Activated CD4-positive, alpha-beta T cell treated with anti-CD3 and anti-CD28 coated beads, Interleukin-2, amount 10 ng/mL, durations not matched to agents 24 days and 14 days (primary cell): Measurements from ENCODE around the gene RNF111. TPM values are rescaled to one million over a fixed set of nuclear protein-coding genes. Genes with fewer than 3 reads are reported as not detected.

ENCODE experiments used
- DNase-seq: peaks from one replicate; pipeline ENCODE4 v3.0.0; 2022
- H3K27ac Mint-ChIP-seq: one replicate; pipeline ENCODE4 v1.8.0; 2022; ENCODE audit warnings: mild to moderate bottlenecking, mixed read lengths
- H3K27me3 Mint-ChIP-seq: one replicate; pipeline ENCODE4 v1.8.0; 2022; ENCODE audit warnings: mixed read lengths
- H3K36me3 Mint-ChIP-seq: one replicate; pipeline ENCODE4 v1.8.0; 2022; ENCODE audit warnings: low read depth, mild to moderate bottlenecking, mixed read lengths
- H3K4me1 Mint-ChIP-seq: one replicate; pipeline ENCODE4 v1.8.0; 2021; ENCODE audit warnings: mixed read lengths
- H3K4me3 Mint-ChIP-seq: one replicate; pipeline ENCODE4 v1.8.0; 2022; ENCODE audit warnings: mild to moderate bottlenecking, moderate library complexity, mixed read lengths
- H3K9me3 Mint-ChIP-seq: one replicate; pipeline ENCODE4 v1.8.0; 2021; ENCODE audit warnings: mixed read lengths
- intact Hi-C: fragments of 100-400 bp; cut with micrococcal nuclease; formaldehyde crosslinking; loops from one replicate; pipeline ENCODE4 v1.15.1; 2023
- total RNA-seq: library from RNA; stranded (reverse); gene quantifications from 2 replicates; pipeline ENCODE4 v1.2.3, GENCODE V29; 2022

Gene RNF111
- total RNA-seq, 1 donor from 2014 or later = 32.9 TPM

DNA sequence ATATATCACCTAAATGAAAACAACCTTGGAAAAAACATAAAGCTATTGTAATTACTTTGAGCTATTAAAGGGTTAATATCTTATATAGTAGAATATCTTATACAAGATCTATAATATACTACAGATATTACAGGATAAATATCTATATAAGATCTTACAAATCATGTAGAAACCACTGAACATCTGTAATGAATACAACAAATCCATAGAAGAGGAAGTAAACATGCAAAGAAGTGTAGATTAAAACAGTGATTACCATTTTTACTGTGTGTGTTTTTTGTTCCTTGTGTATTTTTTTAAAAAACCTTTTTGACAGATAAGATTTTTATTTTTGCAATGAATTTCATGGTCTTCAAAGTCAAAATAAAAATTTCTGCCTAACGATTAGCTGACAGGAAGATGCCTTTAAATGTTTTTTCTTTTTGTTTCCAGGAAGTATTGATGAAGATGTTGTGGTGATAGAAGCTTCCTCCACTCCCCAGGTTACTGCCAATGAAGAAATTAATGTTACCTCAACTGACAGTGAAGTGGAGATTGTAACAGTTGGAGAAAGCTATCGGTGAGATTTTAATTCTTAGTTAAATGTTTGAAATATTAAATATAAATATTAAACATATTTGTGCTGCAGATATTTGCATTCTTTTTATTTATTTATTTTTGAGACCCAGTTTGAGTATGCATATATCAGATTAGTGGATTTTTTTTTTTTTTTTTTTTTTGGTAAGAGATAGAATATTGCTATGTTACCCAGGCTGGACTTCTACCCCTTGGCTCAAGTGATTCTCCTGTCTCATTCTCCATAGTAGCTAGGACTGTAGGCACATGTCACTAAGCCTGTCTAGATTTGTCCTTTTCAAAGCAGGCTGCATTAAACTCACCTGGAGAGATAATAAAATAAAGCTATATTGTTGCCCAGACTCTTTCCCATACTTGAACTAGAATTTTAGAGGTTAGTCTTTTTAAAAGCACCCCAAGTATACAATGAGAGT, 64.7 kb downstream of the RNF111 start:
- Mint-ChIP-seq H3K4me1 (peaks cover 19% of the 10 kb centered on the region), H3K27me3 (no peaks in the 10 kb centered on the region), H3K36me3 (peaks cover 49% of the 10 kb centered on the region), H3K27ac (peak overlapping the region; percentile 78), H3K9me3 (no peaks in the 10 kb centered on the region), H3K4me3 (peak overlapping the region; percentile 40)
- DNase-seq = peak; percentile 48
- intact Hi-C loops = no loop called here

GRCh38 chr15:59052915-59053407, 65.5 kb downstream of the RNF111 start:
- Mint-ChIP-seq H3K4me1 (peaks cover 19% of the 10 kb centered on the region), H3K27ac (no peak overlapping the region), H3K9me3 (no peaks in the 10 kb centered on the region), H3K27me3 (no peaks in the 10 kb centered on the region), H3K36me3 (peaks cover 52% of the 10 kb centered on the region), H3K4me3 (no peak overlapping the region)
- intact Hi-C loops = loop anchor here (1.0 kb wide), 1 partner anchor 21 kb away; no protein-coding TSS in a partner anchor
- no peak for DNase-seq

GRCh38 chr15:59053482-59053881, 66.0 kb downstream of the RNF111 start:
- Mint-ChIP-seq H3K27me3 (no peaks in the 10 kb centered on the region), H3K36me3 (peaks cover 51% of the 10 kb centered on the region), H3K4me1 (peaks cover 19% of the 10 kb centered on the region), H3K27ac (no peak overlapping the region), H3K4me3 (no peak overlapping the region), H3K9me3 (no peaks in the 10 kb centered on the region)
- intact Hi-C loops = loop anchor here (1.0 kb wide), 1 partner anchor 21 kb away; no protein-coding TSS in a partner anchor
- no peak for DNase-seq

- intact Hi-C loops = no loop called here
- no peak overlapping the region for H3K27ac Mint-ChIP-seq
- peaks cover 17% of the 10 kb centered on the region for H3K4me1 Mint-ChIP-seq
- H3K36me3 Mint-ChIP-seq = peaks cover 64% of the 10 kb centered on the region
- H3K27me3 Mint-ChIP-seq = no peaks in the 10 kb centered on the region
- no peak overlapping the region for H3K4me3 Mint-ChIP-seq
- H3K9me3 Mint-ChIP-seq = no peaks in the 10 kb centered on the region
- DNase-seq = no peak
Observed at GRCh38 chr15:59059076-59059597, 71.7 kb downstream of the RNF111 start.

- H3K4me1 Mint-ChIP-seq = peaks cover 13% of the 10 kb centered on the region
- H3K4me3 Mint-ChIP-seq = no peak overlapping the region
- DNase-seq = no peak
- H3K9me3 Mint-ChIP-seq = no peaks in the 10 kb centered on the region
- peaks cover 66% of the 10 kb centered on the region for H3K36me3 Mint-ChIP-seq
- intact Hi-C loops = no loop called here
- H3K27ac Mint-ChIP-seq = no peak overlapping the region
- no peaks in the 10 kb centered on the region for H3K27me3 Mint-ChIP-seq
Observed at GRCh38 chr15:59060348-59060747, 72.9 kb downstream of the RNF111 start.

GRCh38 chr15:59063042-59063441, 75.6 kb downstream of the RNF111 start:
- peak overlapping the region; percentile 54 for H3K27ac Mint-ChIP-seq
- no peak overlapping the region for H3K4me3 Mint-ChIP-seq
- no peaks in the 10 kb centered on the region for H3K27me3 Mint-ChIP-seq
- H3K4me1 Mint-ChIP-seq = peaks cover 16% of the 10 kb centered on the region
- peaks cover 72% of the 10 kb centered on the region for H3K36me3 Mint-ChIP-seq
- no peak for DNase-seq
- H3K9me3 Mint-ChIP-seq = no peaks in the 10 kb centered on the region
- intact Hi-C loops = no loop called here

DNA sequence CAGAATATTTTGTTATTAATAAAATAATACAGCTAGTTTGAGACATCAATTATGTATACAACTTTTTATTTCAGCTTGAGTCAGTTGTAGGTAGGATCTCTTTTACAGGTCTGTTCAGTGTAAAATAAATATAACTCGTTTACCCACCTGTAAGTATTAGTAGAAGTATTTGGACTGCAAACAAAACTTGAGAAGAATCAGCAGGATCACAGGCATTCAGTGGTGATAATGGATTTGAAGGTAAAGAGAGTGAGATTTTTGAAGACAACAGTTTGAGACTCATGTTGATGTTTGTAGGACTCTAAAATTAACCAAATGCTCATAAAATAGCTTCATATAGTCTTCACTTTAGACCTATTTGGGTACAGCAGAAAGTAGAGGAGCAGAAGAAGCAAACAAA, 82.0 kb downstream of the RNF111 start:
- peaks cover 79% of the 10 kb centered on the region for H3K36me3 Mint-ChIP-seq
- intact Hi-C loops = no loop called here
- H3K4me3 Mint-ChIP-seq = no peak overlapping the region
- DNase-seq = no peak
- H3K9me3 Mint-ChIP-seq = no peaks in the 10 kb centered on the region
- no peaks in the 10 kb centered on the region for H3K27me3 Mint-ChIP-seq
- H3K27ac Mint-ChIP-seq = no peak overlapping the region
- H3K4me1 Mint-ChIP-seq = peaks cover 10% of the 10 kb centered on the region

GRCh38 chr15:59074607-59075006, 87.1 kb downstream of the RNF111 start:
- H3K27ac Mint-ChIP-seq = peak overlapping the region; percentile 80
- H3K4me3 Mint-ChIP-seq = peak overlapping the region; percentile 18
- intact Hi-C loops = loop anchor here (1.0 to 5.0 kb wide), 3 partner anchors 21 to 95 kb away; no protein-coding TSS in a partner anchor
- peak; percentile 63 for DNase-seq
- H3K27me3 Mint-ChIP-seq = no peaks in the 10 kb centered on the region
- peaks cover 58% of the 10 kb centered on the region for H3K36me3 Mint-ChIP-seq
- peaks cover 11% of the 10 kb centered on the region for H3K4me1 Mint-ChIP-seq
- H3K9me3 Mint-ChIP-seq = no peaks in the 10 kb centered on the region

DNA sequence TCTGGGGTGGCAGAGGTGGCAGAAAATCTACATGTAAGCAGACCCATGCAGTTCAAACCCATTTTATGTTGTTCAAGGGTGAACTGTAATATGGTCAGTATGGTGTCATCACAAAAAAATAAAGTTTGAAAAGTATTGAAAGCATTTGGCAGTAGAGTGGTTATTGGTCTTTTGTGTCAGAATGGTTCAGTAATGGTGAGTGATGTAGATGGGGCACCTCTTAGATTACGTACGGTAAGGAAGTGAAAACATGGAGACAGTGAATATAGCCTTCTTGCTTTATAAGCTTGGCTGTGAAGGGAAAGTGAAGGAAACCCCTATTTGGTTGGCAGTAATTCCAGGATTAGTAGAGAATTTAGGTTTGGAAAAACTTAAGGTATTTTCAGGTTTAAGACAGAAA, 100.3 kb downstream of the RNF111 start:
- peak overlapping the region; percentile 4 for H3K27ac Mint-ChIP-seq

GRCh38 chr15:59094077-59094476, 106.6 kb downstream of the RNF111 start:
- no peaks in the 10 kb centered on the region for H3K9me3 Mint-ChIP-seq
- H3K4me1 Mint-ChIP-seq = peaks cover 5% of the 10 kb centered on the region
- no peaks in the 10 kb centered on the region for H3K27me3 Mint-ChIP-seq
- H3K36me3 Mint-ChIP-seq = peaks cover 35% of the 10 kb centered on the region
- intact Hi-C loops = no loop called here
- DNase-seq = no peak
- H3K27ac Mint-ChIP-seq = no peak overlapping the region
- no peak overlapping the region for H3K4me3 Mint-ChIP-seq

More for the DNA sequence above, 100.3 kb downstream of the RNF111 start:
- Mint-ChIP-seq H3K9me3 (no peaks in the 10 kb centered on the region), H3K27me3 (no peaks in the 10 kb centered on the region), H3K4me3 (no peak overlapping the region), H3K4me1 (peaks cover 5% of the 10 kb centered on the region), H3K36me3 (peaks cover 44% of the 10 kb centered on the region)
- intact Hi-C loops = no loop called here
- no peak for DNase-seq

DNA sequence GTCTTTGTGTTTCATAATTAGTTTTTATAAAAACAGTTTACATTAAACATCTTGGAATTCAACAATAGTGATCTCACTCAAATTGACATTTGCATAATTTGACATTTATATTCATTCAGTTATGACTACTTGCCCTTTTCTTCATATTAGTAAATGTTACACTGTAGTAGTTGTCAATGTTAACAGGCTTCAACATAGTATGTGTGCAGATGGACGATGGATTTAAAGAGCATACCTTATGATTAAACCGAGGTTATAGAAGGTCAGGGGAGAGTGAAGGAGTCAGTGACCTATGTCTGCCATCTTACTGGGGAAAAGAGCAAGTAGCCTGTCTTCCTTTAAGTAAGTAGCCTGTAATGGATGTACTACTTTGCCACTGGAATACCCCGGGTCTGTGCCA, 109.0 kb downstream of the RNF111 start:
- Mint-ChIP-seq H3K36me3 (peaks cover 28% of the 10 kb centered on the region), H3K4me1 (peaks cover 13% of the 10 kb centered on the region), H3K4me3 (no peak overlapping the region), H3K9me3 (no peaks in the 10 kb centered on the region), H3K27me3 (no peaks in the 10 kb centered on the region), H3K27ac (no peak overlapping the region)
- intact Hi-C loops = no loop called here
- DNase-seq = peak; percentile 31

DNA sequence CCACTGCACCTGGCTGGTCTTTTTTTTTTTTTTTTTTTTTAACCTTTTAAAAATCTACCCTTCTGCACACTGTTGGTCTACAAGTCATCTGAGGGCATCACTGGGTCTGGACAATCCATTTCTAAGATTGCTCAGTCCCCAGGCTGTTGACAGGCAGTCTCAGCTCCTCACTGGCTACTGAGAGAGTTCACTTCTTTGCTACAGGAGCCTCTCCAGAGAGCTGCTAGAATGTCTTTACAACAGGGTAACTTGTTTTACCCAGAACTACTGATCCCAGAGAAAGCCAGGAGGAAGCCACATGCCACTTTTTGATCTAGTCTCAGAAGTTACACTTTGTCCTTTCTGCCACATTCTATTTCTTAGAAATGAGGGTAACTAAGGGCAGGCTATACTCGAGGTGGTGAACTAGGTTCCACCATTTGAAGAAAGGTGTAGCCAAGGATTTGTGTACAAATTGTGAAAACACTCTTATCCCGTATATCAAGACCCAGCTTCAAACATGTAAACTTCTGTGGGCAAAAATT, 111.8 kb downstream of the RNF111 start:
- H3K36me3 Mint-ChIP-seq = peaks cover 22% of the 10 kb centered on the region
- no peaks in the 10 kb centered on the region for H3K27me3 Mint-ChIP-seq
- DNase-seq = peak; percentile 57
- no peaks in the 10 kb centered on the region for H3K9me3 Mint-ChIP-seq
- peak overlapping the region; percentile 36 for H3K4me3 Mint-ChIP-seq
- H3K27ac Mint-ChIP-seq = peak overlapping the region; percentile 71
- H3K4me1 Mint-ChIP-seq = peaks cover 16% of the 10 kb centered on the region
- intact Hi-C loops = no loop called here

GRCh38 chr15:59104602-59104911, 117.1 kb downstream of the RNF111 start:
- Mint-ChIP-seq H3K4me1 (peaks cover 31% of the 10 kb centered on the region), H3K27ac (peak overlapping the region; percentile 98), H3K27me3 (no peaks in the 10 kb centered on the region), H3K36me3 (peaks cover 22% of the 10 kb centered on the region), H3K4me3 (peak overlapping the region; percentile 85), H3K9me3 (no peaks in the 10 kb centered on the region)
- intact Hi-C loops = loop anchor here (2.0 to 10.0 kb wide), 3 partner anchors 126 to 360 kb away; partner anchors contain the start of genes ADAM10 and SLTM
- DNase-seq = no peak
